GM18502 (cell line): Measurements from ENCODE around the gene SHROOM3.

ENCODE experiments used
- ATAC-seq: cut with Tn5 transposase; IDR thresholded peaks from one replicate; pipeline ENCODE4 v1.9.1; 2021; ENCODE audit warnings: mild to moderate bottlenecking; ENCODE audit not compliant: unreplicated experiment, poor library complexity

SHROOM3 gene

DNA sequence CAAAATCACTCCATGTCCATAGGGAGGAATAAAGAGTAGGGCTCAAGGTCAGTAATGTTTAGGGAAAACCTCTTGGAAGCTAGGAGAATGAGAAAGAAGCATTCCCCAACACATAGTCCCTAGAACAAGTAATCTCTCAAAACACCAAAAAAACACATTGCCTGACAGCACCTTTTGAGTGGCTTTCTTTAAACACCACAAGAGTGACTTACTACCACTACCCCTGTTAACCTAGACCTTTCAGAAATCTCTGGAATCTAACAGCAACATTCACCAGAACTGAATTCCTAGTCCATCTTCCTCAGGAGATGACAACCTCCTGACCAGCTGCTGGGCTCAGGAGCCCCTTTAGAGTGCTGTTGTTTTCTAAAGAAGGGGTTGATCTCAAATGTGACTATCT lies 320.7 kb downstream of the SHROOM3 start:
- ATAC-seq = no peak

DNA sequence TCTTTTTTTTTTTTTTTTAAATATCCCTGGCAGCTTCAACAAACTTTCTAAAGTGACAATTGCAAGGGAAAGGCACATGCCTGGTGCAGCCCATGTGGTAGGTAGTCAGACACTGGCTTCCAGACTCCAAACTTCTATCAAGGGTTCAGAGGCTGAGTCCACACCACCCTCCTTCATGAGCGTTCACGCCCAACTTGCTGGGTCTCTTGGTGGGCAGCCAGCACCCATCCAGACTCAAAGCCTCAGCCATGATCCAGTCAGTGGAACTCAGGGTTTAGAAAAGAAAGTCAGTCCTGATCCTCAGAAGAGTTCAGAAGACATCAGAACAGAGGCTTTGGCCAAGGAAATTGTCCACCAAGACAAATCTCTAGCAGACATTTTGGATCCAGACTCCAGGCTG lies 321.4 kb downstream of the SHROOM3 start:
- no peak for ATAC-seq

DNA sequence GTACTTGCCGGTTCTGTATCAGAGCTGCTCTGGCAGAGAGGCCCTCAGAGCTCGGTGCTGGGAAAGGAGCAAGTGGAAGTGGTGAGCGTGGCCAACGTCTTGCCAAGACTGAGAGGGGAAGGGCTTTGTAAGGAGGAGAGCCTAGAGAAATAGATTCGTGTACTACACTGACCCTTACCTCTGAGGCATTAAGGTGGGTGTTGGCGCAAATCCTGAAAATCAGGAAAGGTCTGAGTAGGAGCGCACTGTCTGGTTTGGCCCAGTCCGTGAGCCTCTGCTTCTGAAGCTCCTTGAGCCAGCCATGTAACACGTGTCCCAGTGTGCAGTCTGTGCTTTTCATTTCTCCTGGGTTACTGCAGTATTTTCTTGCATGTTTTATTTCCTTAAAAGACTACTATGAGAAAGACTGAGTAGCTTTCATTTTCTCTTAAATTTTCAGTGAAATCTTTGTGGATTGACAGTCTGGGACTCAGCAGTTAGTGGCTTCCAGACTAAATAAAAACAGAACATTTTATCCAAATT lies 322.4 kb downstream of the SHROOM3 start:
- no peak for ATAC-seq

DNA sequence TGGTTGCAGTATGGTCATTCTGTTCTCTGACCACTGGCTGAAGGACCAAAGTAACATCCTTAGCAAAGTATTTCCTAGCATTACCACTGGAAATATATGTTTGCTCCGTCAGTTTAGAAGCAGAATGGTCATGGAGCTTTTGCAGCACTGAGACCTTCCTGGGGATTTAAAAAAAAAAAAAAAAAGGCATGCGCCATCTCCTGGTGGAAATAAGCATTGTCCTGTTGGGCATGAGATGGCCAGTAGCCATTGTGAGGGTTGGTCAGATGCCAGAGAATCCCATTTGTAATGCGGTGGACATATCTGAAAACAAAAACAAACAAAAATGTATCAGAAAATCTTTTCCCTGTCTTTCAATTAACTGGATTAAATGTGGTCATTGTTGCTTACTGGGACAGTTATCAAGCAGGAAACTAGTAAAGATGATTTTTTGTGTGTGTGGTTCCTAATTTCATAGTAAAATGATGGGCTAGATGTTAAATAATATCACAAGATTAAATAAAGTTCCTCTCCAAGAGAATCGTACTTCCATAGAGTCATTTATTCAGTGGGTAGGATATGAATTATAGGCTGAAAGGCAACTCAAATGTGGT lies 323.4 kb downstream of the SHROOM3 start:
- peak; percentile 46 for ATAC-seq

DNA sequence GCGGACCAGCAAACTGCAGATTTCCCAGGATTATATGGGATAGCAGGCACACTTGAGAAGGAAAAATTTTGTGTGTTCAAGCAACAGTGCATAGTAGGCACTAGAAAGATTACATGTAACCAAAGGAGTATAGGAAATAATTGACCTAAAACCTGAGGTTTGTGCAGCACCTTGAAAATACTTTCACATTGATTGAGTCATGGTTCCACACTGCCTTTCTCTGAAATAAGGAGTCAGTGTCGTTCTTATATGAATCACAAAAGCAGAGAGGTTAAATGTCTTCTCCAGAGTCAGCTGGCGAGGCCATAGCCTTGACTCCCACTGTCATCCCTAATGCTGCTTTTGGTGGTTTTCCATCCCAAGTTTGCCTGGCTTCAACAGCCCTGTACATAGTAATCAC lies 324.0 kb downstream of the SHROOM3 start:
- ATAC-seq = peak; percentile 69

DNA sequence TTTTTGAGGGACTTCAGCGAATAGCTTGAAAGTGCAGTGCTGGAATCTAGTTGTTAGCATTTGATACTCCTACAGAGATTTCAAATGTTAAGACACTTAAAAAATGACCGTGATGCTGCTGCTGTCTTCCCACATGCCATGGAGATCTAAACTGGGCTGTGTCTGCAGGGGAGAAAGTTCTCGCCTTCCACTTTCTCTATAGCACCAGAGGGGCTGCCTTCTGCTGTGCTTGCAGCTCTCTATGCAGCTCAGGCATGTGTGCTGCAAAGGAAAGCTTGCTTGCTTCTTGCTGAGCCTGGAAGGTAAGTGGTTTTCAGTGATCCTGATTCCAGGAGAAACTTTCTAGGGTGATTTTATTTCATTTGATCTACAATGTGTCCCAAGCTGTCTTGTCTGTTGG lies 325.2 kb downstream of the SHROOM3 start:
- no peak for ATAC-seq

DNA sequence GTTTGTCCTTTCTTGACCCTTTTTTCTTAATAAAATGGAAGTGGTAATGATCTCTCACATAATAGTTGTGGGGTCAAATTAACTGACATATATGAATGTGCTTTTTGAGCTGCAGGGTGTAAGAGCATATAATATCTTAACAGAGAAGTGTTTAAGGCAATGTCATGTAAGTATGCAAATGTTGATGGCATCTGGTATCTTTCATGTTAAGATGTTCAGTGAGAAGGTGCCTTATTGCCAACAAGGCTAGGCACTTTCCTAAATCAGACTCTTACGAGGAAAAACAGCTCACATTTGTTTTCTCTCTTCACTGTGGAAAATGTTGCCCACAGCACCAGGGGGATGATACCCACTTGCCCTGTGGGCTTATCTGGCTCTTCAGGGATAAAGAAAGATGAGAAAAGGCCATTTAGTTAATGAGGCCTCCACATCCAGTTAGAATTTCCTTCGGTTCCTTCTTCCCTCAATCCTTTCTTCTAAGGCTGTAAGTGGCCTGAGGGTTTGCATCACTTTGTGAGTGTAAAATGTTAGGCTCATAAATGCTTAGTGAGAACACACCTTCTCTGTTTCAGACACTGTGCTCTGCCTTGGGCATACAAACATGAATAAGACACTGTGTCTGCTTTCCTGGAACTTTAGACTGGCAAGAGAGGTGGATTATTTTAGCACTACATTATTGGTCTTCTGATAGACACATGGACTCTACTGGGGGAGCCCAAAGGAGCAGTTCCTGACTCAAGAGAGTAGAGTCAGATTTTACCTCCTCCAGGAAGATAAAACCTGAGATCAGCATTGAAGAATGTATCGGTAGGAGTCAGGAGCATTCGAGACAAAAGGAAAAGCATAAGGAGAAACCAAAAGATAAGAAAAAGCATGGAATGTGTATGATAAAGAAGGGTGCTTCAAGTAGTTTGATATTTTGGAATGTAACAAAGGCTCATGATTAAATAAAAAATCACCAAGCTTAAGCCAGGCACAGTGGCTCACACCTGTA lies 327.4 kb downstream of the SHROOM3 start:
- no peak for ATAC-seq

DNA sequence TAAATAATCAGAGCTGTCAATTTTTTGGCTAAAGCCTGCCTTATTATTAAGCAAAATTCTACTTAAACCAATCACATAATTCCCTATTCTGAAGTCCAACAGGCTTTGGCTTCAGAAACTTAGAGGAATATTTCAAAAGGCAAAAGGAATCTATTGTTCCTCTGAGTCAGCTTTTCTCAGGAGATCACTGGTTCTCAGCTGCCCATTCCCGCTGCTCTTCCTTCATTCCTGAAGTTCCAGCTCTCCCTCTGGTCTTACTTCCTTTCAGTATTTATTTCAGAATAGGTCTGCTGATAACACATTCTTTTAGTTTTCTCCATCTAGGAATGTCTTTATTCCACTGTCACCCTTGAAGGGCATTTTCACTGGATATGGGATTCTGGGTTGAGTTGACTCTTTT lies 329.2 kb downstream of the SHROOM3 start:
- ATAC-seq = no peak

DNA sequence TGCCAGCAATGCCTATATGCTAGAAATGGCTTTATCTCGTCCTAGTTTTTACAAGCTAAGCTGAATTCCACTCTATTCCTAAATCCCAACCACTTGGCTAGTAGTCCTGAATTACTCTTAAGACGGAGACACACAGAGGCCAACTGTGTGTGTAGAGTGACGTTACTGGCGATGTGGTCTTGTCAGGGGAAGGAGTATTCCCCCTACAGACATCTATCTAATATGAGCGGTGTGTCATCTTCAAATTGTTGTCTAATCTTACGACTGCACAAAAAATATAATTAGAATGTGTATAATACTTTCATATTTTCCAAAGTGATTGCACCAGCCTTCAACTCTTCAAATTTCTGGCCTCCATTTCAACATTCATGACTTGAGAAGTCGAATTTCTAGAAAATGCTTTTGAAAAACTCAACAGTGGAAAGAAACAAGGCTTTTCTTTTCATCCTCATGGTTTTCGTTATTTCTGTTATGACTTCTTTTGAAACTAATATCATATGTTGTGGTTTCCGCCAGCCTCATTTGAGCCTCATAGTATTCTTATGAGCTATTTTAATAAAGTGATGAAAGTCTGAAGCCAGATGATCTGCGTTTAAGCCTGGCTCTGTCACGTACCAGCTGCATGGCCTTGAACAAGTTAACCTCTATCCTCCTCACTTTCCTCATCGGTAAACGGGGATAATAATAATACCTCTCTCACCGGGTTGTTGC lies 330.6 kb downstream of the SHROOM3 start:
- ATAC-seq = peak; percentile 96

DNA sequence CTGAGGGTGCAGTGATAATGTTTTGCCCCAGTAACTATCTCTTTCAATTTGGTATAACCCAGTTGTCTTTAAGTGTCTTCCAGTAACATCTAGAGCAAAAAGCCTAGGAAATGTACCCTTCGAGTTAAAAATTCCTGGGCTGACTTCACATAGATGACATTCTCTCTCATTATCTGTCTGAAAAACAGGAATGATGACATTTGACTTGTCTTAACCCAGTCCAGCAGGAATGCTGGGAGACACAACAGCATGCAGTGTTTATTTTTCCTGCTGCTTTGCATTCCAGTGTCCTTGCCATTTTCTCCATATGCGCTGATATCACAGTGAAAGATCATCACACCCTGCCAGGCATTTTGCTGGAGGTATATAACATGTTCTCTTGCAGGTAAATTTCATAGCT lies 333.0 kb downstream of the SHROOM3 start:
- no peak for ATAC-seq

DNA sequence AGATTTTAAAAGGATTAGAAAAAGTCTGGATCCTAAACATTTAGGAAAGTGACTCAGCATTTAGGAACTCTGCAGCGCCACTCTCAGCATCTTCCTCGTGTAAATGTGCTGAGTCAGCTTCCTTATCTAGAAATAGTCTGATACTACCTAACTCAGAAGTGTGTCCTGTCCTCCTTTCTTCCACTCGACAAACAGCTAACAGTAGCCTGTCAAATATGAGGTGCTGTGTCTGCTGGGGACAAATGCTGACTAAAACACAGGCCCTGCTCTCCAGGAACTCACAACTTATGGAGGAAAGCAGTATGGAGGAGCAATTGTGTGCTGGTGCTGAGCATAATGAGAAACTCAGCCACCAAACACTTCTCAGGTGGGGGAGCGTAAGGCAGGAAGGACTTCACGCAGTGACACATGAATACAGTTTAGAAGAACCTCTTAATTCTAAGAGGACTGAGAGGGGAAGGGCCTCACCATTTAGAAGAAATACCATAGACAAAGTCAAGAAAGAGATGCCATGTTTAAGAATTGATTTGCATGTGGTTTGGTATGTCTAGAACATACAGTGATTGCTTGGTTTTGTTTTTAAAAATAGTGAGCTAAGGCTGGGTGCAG lies 337.6 kb downstream of the SHROOM3 start:
- peak; percentile 74 for ATAC-seq

DNA sequence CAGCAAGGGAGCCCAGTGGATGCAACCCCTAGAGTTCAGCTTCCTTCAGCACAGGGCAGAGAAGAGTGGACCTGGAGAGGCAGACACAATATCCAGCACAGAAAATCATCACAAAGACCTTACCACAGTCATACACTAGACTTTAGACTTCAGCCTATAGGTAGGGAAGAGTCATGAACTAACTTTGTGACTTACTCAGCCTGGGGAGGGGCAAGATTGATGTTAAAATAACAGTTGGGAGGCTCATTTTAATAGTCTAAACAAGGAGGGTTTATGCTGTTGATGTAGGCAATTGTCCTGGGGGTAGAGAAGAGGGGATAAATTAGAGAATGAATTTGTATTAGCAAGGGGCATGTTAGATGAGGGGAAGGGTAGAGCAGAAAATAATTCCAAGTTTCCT lies 338.7 kb downstream of the SHROOM3 start:
- no peak for ATAC-seq

DNA sequence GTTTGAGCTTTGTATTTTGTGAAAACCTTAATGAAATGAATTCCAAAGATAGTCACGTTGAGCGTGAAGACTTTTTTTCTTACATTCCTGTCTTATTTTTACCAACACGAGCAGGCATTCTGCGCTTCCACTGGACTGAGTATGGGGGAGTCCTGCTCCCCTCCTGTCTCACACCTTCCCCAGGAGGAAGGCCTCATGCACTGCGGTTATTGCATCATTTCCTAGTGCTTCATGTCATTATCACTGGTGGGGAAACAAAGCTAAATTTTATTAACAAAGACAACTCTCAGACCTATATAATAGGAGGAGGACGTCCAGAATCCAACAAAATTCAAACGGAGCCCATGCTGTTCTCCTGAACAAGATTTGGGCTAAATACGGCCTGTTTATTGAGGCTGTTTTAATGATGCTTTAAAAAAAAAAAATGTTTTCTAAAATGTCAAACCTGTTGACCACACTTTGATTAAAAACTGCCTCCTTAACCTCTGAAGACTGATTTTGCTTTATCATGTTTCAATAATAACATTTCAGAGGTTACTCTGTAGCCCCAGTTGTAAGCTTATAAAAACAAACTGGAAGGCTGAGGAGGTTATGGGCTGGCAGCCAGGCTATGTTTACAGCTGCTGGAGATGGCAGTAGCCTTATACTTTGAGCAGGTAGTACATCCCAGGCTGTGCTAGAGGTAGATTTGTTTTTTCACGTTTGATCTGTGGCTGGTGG lies 344.9 kb downstream of the SHROOM3 start:
- ATAC-seq = no peak

DNA sequence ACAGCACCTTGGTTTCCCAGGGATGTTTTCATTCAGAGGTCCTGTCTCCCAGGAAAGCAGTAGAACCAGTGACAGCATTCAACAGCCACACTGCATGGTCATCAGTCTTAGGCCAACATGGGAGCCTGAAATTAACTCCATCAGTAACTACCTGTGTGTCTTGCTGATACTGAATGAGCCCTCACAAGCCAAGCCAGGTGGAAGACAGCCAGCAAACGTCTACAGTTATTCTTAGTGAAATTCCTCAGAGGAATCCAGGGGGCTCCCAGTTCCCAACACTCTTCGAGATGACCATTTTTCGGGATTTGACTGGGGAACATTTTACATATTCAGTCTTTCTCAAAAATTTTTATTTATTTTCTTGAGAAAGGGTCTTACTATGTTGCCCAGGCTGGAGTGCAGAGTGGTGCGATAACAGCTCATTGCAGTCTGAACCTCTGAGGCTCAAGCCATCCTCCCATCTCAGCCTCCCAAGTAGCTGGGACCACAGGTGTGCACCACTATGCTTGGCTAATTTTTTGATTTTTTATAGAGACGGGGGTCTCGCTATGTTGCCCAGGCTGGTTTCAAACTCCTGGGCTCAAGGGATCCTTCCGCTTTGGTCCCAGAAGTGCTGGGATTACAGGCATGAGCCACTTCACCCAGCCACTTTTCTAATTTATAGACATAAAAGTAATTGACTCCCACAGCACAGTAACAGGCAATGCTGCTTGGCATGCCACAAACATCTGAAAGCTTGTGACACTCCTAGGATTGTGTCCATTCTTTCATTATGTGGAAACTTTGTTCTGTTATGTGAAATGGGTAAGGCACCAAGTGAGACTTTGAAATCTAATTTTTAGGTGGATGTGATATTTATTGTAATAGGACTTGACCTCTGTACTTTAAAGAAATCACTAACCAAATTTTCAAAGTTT lies 346.0 kb downstream of the SHROOM3 start:
- no peak for ATAC-seq

DNA sequence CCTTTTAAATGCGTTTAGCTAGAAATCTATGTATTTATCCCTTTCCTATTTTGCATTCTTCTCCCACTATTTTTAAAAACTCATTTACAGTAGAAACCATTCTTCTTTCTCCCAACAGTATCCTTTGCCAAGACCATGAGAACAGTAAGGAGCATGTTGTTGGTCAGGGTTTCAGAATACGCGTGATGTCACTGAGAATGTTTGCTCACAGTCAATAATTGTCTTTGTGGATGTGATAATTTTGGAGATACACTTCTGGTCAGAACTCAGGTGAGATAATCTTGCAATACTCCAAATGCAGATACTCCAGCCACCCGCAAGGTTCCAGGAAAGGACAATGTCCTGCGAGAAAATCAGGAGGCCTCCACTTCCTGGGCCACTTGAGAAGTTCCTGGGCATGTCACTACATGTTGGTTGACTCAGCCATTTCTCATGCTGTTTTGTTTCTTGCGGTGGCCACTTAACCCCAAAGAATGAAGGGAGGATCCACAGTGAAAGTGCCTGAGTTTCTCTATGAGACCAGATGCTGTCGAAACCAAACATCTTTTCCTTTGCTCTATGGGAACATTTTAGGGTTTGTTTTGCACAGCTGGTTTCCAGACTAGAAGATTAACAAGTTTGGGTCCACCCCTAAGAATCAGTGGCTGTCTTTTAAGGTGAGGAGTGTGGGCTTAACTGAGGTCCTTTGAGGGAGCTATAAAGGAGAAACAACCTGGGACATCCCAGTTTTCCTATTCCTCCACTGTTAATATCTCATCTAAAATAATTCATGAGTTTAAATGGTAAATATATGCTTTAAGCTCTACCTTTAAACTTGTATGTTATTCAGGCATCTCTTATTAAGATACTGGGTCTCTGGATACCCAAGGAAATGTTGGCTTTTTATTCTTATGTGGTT lies 346.9 kb downstream of the SHROOM3 start:
- ATAC-seq = peak; percentile 82

DNA sequence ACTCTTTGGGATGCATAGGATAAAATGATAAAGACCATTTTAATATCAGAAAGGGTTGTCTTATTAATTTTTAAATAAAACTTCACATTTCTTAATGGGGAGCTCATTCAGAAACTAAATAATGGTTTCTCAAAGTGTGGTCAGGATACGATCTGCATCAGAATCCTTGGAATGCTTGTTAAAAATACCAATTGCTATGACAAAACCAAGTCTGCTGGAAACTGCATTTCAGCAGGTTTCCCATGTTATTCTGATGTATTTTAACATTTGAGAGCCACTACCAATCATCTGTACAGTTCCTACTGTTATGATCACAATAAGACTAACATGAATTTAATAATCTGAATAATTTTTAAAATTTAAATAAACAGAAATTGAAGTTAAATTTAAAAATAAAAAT lies 347.8 kb downstream of the SHROOM3 start:
- ATAC-seq = no peak

DNA sequence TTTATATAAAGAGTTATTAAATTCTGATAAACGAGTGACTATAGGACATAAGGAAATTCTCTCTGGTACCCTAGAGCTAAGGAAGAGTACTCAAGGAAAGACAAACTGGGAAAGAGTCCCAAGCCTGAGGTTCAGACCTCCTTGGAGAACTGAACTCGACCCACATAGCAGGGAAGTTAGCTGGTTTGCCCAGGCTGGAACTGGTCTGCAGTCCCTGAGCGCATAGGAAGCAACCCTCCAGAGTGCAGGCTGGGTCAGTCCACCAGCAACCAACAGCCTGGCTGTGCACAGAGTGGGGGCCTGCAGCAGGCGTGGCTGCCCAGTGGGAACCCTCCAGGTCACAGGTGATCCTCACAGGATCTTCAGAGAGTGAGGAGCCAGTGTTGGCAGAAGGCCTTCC lies 348.8 kb downstream of the SHROOM3 start:
- no peak for ATAC-seq

DNA sequence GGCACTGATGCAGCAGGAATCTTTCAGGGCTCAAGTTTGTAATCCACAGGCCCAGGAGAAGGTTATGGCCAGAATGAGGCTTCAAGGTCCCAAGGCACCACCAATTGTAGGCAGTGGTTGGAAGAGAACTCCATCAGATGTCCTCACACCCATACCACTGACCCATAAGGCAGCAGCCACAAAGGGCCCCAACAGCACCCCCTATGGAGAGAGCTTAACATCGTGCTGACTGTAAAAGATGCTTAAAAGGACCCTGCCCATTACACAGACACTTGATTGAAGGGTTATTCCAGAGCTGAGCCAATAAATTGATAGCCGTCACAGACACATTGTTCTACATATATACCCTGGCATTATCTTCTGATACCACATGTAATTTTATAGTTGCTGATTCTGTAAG lies 349.2 kb downstream of the SHROOM3 start:
- no peak for ATAC-seq
